HepG2 (cell line): Measurements from ENCODE around the gene BCL11B. TPM values are rescaled to one million over a fixed set of nuclear protein-coding genes. Genes with fewer than 3 reads are reported as not detected.

Source experiments
- ATAC-seq: fragments of 200-7000 bp; cut with Tn5 transposase; 3 replicates; pipeline ENCODE4 v1.9.1; 2020; ENCODE audit warnings: mild to moderate bottlenecking, moderate library complexity
- BruUV-seq: library from RNA; stranded (reverse); fragments of 400-500 nt; replicated peaks from 2 replicates; lab custom pipeline; 2021; lab: Mats Ljungman, UMichigan
- CTCF ChIA-PET: fragments of 300-600 bp; formaldehyde crosslinking; extraction: SDS; loops from one replicate; lab custom pipeline; 2021; ENCODE audit warnings: low total read pairs, inconsistent platforms, low intra/inter-chr PET ratio; lab: Yijun Ruan, JAX
- POLR2A ChIA-PET: fragments of 350-600 bp; sonication (Branson Sonifier 250); formaldehyde crosslinking; loops from one replicate; lab custom pipeline; 2020; ENCODE audit warnings: antibody characterized with exemption, inconsistent platforms; lab: Yijun Ruan, JAX
- DNase-seq: peaks from one replicate; pipeline ENCODE4 v3.0.0-alpha.2; 2015; ENCODE audit warnings: low spot score
- FAIRE-seq: peaks from 3 replicates; lab custom pipeline; 2011; peaks lifted over from hg19 to GRCh38; lab: Jason Lieb, UNC
- H2AFZ ChIP-seq: one replicate; pipeline ENCODE4 v1.6.1; 2011; ENCODE audit warnings: low read length, inconsistent platforms
- H3K27ac ChIP-seq: fragments of 300-600 bp; 3 replicates; pipeline ENCODE4 v1.8.0; 2011; ENCODE audit warnings: mixed run types, mild to moderate bottlenecking, mixed read lengths, low read length, inconsistent platforms; ENCODE audit not compliant: insufficient read depth; ENCODE audit errors: extremely low read length
- H3K27me3 ChIP-seq, 2 experiments: fragments of 200-600 bp in 1 of 2; 2 replicates in 1 of 2; 3 replicates in 1 of 2; pipeline versions ENCODE4 v1.6.0 to v1.8.0; 2011; ENCODE audit warnings: low read length in 2 of 2, mild to moderate bottlenecking in 2 of 2, moderate library complexity in 2 of 2, inconsistent platforms in 1 of 2; ENCODE audit not compliant: insufficient read depth in 2 of 2, control insufficient read depth in 1 of 2
- H3K36me3 ChIP-seq, 2 experiments: fragments of 200-600 bp in 1 of 2; replicated peaks in 1 of 2; 2 replicates in 1 of 2; 3 replicates in 1 of 2; pipeline versions ENCODE4 v1.5.1 to v1.8.0; 2011; ENCODE audit warnings: low read length in 2 of 2, inconsistent platforms in 1 of 2; ENCODE audit not compliant: insufficient read depth in 2 of 2, control insufficient read depth in 1 of 2
- H3K4me1 ChIP-seq: 2 replicates; pipeline ENCODE4 v1.5.1; 2012; ENCODE audit warnings: low read length, inconsistent platforms; ENCODE audit not compliant: insufficient read depth
- H3K4me2 ChIP-seq: 2 replicates; pipeline ENCODE4 v1.6.0; 2011; ENCODE audit warnings: low read depth, low read length, inconsistent platforms
- H3K4me3 ChIP-seq, 3 experiments: fragments of 200-600 bp in 1 of 3; sonication (generic), shearing (Covaris generic) in 1 of 3; replicated peaks in 1 of 3; 2 replicates each; pipeline ENCODE4 v1.5.1; 2011 to 2016; ENCODE audit warnings: low read length in 3 of 3, inconsistent platforms in 2 of 3, low read depth in 2 of 3, mild to moderate bottlenecking in 2 of 3, control low read depth in 1 of 3, mixed read lengths in 1 of 3; ENCODE audit not compliant: insufficient read depth in 1 of 3
- H3K79me2 ChIP-seq: one replicate; pipeline ENCODE4 v1.6.1; 2011; ENCODE audit warnings: low read length, inconsistent platforms; ENCODE audit not compliant: insufficient read depth
- H3K9ac ChIP-seq: 2 replicates; pipeline ENCODE4 v1.6.0; 2011; ENCODE audit warnings: mild to moderate bottlenecking, low read depth, low read length, inconsistent platforms; ENCODE audit not compliant: insufficient read depth
- H3K9me3 ChIP-seq: 2 replicates; pipeline ENCODE4 v1.5.1; 2012; ENCODE audit warnings: mild to moderate bottlenecking, low read length
- H4K20me1 ChIP-seq: 2 replicates; pipeline ENCODE4 v1.6.0; 2011; ENCODE audit warnings: inconsistent platforms, mild to moderate bottlenecking, low read length, moderate library complexity; ENCODE audit not compliant: insufficient read depth
- BCL6 ChIP-seq: IDR thresholded peaks from 2 replicates; pipeline ENCODE4 v1.6.1; 2016; ENCODE audit warnings: missing genetic modification reagents, missing compliant biosample characterization
- CREBL2 ChIP-seq: sonication (generic); formaldehyde crosslinking; IDR thresholded peaks from 2 replicates; pipeline ENCODE4 v1.8.1; 2023; ENCODE audit warnings: missing genetic modification reagents, mild to moderate bottlenecking, borderline replicate concordance
- GABPA ChIP-seq, 2 experiments: IDR thresholded peaks; 2 replicates each; pipeline ENCODE4 v1.6.1; 2011 to 2016; ENCODE audit warnings: low read depth in 2 of 2, low read length in 1 of 2, missing biosample characterization in 1 of 2, missing genetic modification characterization in 1 of 2
- KLF11 ChIP-seq: IDR thresholded peaks from 2 replicates; pipeline ENCODE4 v1.6.1; 2016; ENCODE audit warnings: missing compliant biosample characterization
- PAWR ChIP-seq: sonication (generic); formaldehyde crosslinking; IDR thresholded peaks from 2 replicates; pipeline ENCODE4 v1.4.0; 2020; ENCODE audit warnings: missing genetic modification reagents, mild to moderate bottlenecking, borderline replicate concordance
- RNF219 ChIP-seq: sonication (generic); formaldehyde crosslinking; IDR thresholded peaks from 2 replicates; pipeline ENCODE4 v1.5.0; 2020; ENCODE audit warnings: mild to moderate bottlenecking, missing genetic modification reagents
- SP140L ChIP-seq: sonication (generic); formaldehyde crosslinking; IDR thresholded peaks from 2 replicates; pipeline ENCODE4 v1.4.0; 2020; ENCODE audit warnings: missing genetic modification reagents, borderline replicate concordance
- TAF1 ChIP-seq: sonication (generic); formaldehyde crosslinking; IDR thresholded peaks from 2 replicates; pipeline ENCODE4 v1.4.0; 2020; ENCODE audit warnings: missing genetic modification reagents
- ZBTB3 ChIP-seq: sonication (generic); formaldehyde crosslinking; IDR thresholded peaks from 2 replicates; pipeline ENCODE4 v1.4.0; 2020; ENCODE audit warnings: low read depth, mild to moderate bottlenecking, moderate library complexity, missing genetic modification reagents, borderline replicate concordance
- ZNF17 ChIP-seq: sonication (generic); formaldehyde crosslinking; IDR thresholded peaks from 2 replicates; pipeline ENCODE4 v1.5.0; 2020; ENCODE audit warnings: mild to moderate bottlenecking, missing genetic modification reagents
- ZNF557 ChIP-seq: sonication (generic); formaldehyde crosslinking; IDR thresholded peaks from 2 replicates; pipeline ENCODE4 v1.4.0; 2020; ENCODE audit warnings: missing genetic modification reagents
- WGBS: methylation state at CpG from one replicate; pipeline ENCODE4 v1.1.6; 2017; ENCODE audit warnings: low lambda C conversion rate; 5-methylcytosine and 5-hydroxymethylcytosine counted together
- in situ Hi-C: cut with HindIII; loops from 2 replicates; pipeline ENCODE4 v1.10.0; 2017; ENCODE audit warnings: low pct_unique_long_range_greater_than_20kb; ENCODE audit not compliant: extremely low pct_ligation_motif_present
- intact Hi-C: fragments of 100-400 bp; cut with micrococcal nuclease; formaldehyde crosslinking; loops from one replicate; pipeline ENCODE4 v1.10.0; 2022; ENCODE audit not compliant: unreplicated experiment
- polyA plus RNA-seq, 8 experiments: library from polyadenylated mRNA; depleted of rRNA in 3 of 8; stranded (reverse) in 7 of 8; unstranded in 1 of 8; fragments of >200 nt; fragmentation: Illumina TruSeq in 4 of 8; extraction: Trizol in 4 of 8; gene quantifications; 2 replicates each; pipeline versions ENCODE4 v1.2.1 to v1.2.3, GENCODE V29; 2011 to 2016; ENCODE audit warnings: low read depth in 4 of 8, missing spikeins in 1 of 8, mixed read lengths in 1 of 8; ENCODE audit not compliant: insufficient read depth in 1 of 8
- total RNA-seq, 5 experiments: library from RNA; depleted of rRNA; stranded (reverse); fragments of >200 nt; fragmentation: Illumina TruSeq; extraction: Trizol; gene quantifications; 2 replicates each; pipeline ENCODE4 v1.2.3, GENCODE V29; 2016; ENCODE audit warnings: low read depth in 1 of 5

BCL11B gene
- total and polyA plus RNA-seq, 2 of the 13 experiments (the other 11 are each of a cell fraction or from before 2014, with no cell fraction given) = not detected

GRCh38 chr14:99133636-99134515 lies 138.1 kb downstream of the BCL11B start:
- FAIRE-seq = no peak
- POLR2A ChIA-PET = no interaction called here
- CTCF ChIA-PET = no interaction called here
- in situ Hi-C loops (no loop called here), intact Hi-C loops (no loop called here)
- no peak overlapping the region for H3K4me2 ChIP-seq
- H3K9me3 ChIP-seq = no peaks in the 10 kb centered on the region
- no peaks in the 10 kb centered on the region for H3K4me1 ChIP-seq
- no peak overlapping the region for H3K4me3 ChIP-seq
- no peak overlapping the region for H3K9ac ChIP-seq
- TF ChIP-seq ZBTB3 (CRISPR knock-in tag) (no peak), GABPA (IDR thresholded peaks at IDR 0.05; ENCODE audit: low read depth, low read length) (no peak), GABPA (CRISPR knock-in tag; IDR thresholded peaks at IDR 0.05; ENCODE audit: low read depth) (0 out of 2 replicates have a peak, but pooled peaks have one; percentile 23)
- no peaks in the 10 kb centered on the region for H3K36me3 ChIP-seq
- ATAC-seq = no peak
- BruUV-seq = no TSS peak
- no peaks in the 10 kb centered on the region for H4K20me1 ChIP-seq
- WGBS = 5% methylated on average over 6 of the region's 16 CpGs
- DNase-seq = no peak
- peaks cover 8 to 31% of the 10 kb centered on the region in 2 experiments; a peak in 4 of 5 replicates for H3K27me3 ChIP-seq
- no peak overlapping the region for H3K27ac ChIP-seq
- H2AFZ ChIP-seq = no peak overlapping the region
- H3K79me2 ChIP-seq = no peaks in the 10 kb centered on the region

- Histone ChIP-seq H3K4me3 (no peak overlapping the region), H3K4me2 (no peak overlapping the region), H3K4me1 (no peaks in the 10 kb centered on the region), H2AFZ (no peak overlapping the region), H3K27me3 (peaks cover 8 to 30% of the 10 kb centered on the region in 2 experiments; a peak in 4 of 5 replicates), H3K9ac (no peak overlapping the region), H3K27ac (no peak overlapping the region), H3K79me2 (no peaks in the 10 kb centered on the region), H4K20me1 (no peaks in the 10 kb centered on the region), H3K9me3 (no peaks in the 10 kb centered on the region), H3K36me3 (no peaks in the 10 kb centered on the region)
- ChIA-PET POLR2A (no interaction called here), CTCF (no interaction called here)
- in situ Hi-C loops (no loop called here), intact Hi-C loops (no loop called here)
- DNase-seq (no peak), FAIRE-seq (no peak), ATAC-seq (no peak)
- WGBS = 29% methylated on average over 17 of the region's 19 CpGs
- BruUV-seq = no TSS peak
- no peak for TF ChIP-seq ZNF17 (CRISPR knock-in tag)
- no peak for TF ChIP-seq RNF219
- TF ChIP-seq KLF11 = no peak
- TF ChIP-seq BCL6 = no peak
- TF ChIP-seq ZNF557 (CRISPR knock-in tag) = no peak
- no peak for TF ChIP-seq PAWR (CRISPR knock-in tag)
- no peak for TF ChIP-seq SP140L (CRISPR knock-in tag)
- TF ChIP-seq TAF1 = no peak
- TF ChIP-seq CREBL2 (CRISPR knock-in tag) = no peak
These were observed 139.0 kb downstream of the BCL11B start for GRCh38 chr14:99132821-99133635.
